ENCODE data around the gene GP1BA. TPM values are rescaled to one million over a fixed set of nuclear protein-coding genes. Genes with fewer than 3 reads are reported as not detected.

GP1BA gene
- total RNA-seq, 1 donor from 2014 or later = not detected

GRCh38 chr17:4973256-4974114 lies 41.4 kb downstream of the GP1BA start:
- no peak for DNase-seq (ENCODE audit: low spot score)

- no peak for DNase-seq (ENCODE audit: low spot score)
Measured at GRCh38 chr17:4974115-4974670, 42.1 kb downstream of the GP1BA start.

- DNase-seq (ENCODE audit: low spot score) = no peak
Measured at GRCh38 chr17:4978726-4979125, 46.6 kb downstream of the GP1BA start.

- DNase-seq (ENCODE audit: low spot score) = no peak
Measured at GRCh38 chr17:4980644-4981216, 48.7 kb downstream of the GP1BA start.

GRCh38 chr17:4982305-4982704 lies 50.2 kb downstream of the GP1BA start:
- DNase-seq (ENCODE audit: low spot score) = no peak

Other genes with a start within 250 kb of the GP1BA start
- 56.9 TPM for gene PELP1, start 228.1 kb upstream of the GP1BA start, total RNA-seq
- gene ARRB2, start 221.6 kb upstream of the GP1BA start, total RNA-seq = 40.8 TPM
- gene MED11, start 200.8 kb upstream of the GP1BA start, total RNA-seq = 19.5 TPM
- 1.7 TPM for gene ZMYND15, start 192.4 kb upstream of the GP1BA start, total RNA-seq
- 26.8 TPM for gene CXCL16, start 192.3 kb upstream of the GP1BA start, total RNA-seq
- gene TM4SF5, start 160.4 kb upstream of the GP1BA start, total RNA-seq = not detected
- gene VMO1, start 145.9 kb upstream of the GP1BA start, total RNA-seq = 0.89 TPM
- not detected for gene GLTPD2, start 143.3 kb upstream of the GP1BA start, total RNA-seq
- 97.9 TPM for gene PSMB6, start 136.1 kb upstream of the GP1BA start, total RNA-seq
- gene PLD2, start 125.1 kb upstream of the GP1BA start, total RNA-seq = 59.1 TPM
- gene MINK1, start 98.9 kb upstream of the GP1BA start, total RNA-seq = 119 TPM
- gene C17orf107, start 32.7 kb upstream of the GP1BA start, total RNA-seq = 4.6 TPM
- gene CHRNE, start 29.2 kb upstream of the GP1BA start, total RNA-seq = 1.2 TPM
- 62.0 TPM for gene SLC25A11, start 7.8 kb downstream of the GP1BA start, total RNA-seq
- 129 TPM for gene RNF167, start 8.0 kb downstream of the GP1BA start, total RNA-seq
- gene PFN1, start 16.3 kb downstream of the GP1BA start, total RNA-seq = 598 TPM
- gene ENO3, start 18.8 kb downstream of the GP1BA start, total RNA-seq = 6.2 TPM
- gene SPAG7, start 35.5 kb downstream of the GP1BA start, total RNA-seq = 66.4 TPM
- gene CAMTA2, start 55.4 kb downstream of the GP1BA start, total RNA-seq = 86.0 TPM
- gene INCA1, start 65.2 kb downstream of the GP1BA start, total RNA-seq = 1.1 TPM
- 141 TPM for gene KIF1C, start 65.7 kb downstream of the GP1BA start, total RNA-seq
- gene SLC52A1, start 103.1 kb downstream of the GP1BA start, total RNA-seq = 2.5 TPM
- 9.1 TPM for gene ZFP3, start 146.2 kb downstream of the GP1BA start, total RNA-seq
- 5.9 TPM for gene ZNF232, start 179.6 kb downstream of the GP1BA start, total RNA-seq
- 0.08 TPM for gene USP6, start 183.8 kb downstream of the GP1BA start, total RNA-seq

All from ureter (tissue), 1 donor.